ENCODE results near the gene NBPF14.
"Not testable (repeated sequence)": the region's sequence is repeated elsewhere in the genome, so short reads cannot be mapped to it uniquely, and the experiment has no call there.

Gene NBPF14, protein sequence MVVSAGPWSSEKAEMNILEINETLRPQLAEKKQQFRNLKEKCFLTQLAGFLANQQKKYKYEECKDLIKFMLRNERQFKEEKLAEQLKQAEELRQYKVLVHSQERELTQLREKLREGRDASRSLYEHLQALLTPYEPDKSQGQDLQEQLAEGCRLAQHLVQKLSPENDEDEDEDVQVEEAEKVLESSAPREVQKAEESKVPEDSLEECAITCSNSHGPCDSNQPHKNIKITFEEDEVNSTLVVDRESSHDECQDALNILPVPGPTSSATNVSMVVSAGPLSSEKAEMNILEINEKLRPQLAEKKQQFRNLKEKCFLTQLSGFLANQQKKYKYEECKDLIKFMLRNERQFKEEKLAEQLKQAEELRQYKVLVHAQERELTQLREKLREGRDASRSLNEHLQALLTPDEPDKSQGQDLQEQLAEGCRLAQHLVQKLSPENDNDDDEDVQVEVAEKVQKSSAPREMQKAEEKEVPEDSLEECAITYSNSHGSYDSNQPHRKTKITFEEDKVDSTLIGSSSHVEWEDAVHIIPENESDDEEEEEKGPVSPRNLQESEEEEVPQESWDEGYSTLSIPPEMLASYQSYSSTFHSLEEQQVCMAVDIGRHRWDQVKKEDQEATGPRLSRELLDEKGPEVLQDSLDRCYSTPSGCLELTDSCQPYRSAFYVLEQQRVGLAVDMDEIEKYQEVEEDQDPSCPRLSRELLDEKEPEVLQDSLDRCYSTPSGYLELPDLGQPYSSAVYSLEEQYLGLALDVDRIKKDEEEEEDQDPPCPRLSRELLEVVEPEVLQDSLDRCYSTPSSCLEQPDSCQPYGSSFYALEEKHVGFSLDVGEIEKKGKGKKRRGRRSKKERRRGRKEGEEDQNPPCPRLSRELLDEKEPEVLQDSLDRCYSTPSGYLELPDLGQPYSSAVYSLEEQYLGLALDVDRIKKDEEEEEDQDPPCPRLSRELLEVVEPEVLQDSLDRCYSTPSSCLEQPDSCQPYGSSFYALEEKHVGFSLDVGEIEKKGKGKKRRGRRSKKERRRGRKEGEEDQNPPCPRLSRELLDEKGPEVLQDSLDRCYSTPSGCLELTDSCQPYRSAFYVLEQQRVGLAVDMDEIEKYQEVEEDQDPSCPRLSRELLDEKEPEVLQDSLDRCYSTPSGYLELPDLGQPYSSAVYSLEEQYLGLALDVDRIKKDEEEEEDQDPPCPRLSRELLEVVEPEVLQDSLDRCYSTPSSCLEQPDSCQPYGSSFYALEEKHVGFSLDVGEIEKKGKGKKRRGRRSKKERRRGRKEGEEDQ (N-terminal part only)

DNA sequence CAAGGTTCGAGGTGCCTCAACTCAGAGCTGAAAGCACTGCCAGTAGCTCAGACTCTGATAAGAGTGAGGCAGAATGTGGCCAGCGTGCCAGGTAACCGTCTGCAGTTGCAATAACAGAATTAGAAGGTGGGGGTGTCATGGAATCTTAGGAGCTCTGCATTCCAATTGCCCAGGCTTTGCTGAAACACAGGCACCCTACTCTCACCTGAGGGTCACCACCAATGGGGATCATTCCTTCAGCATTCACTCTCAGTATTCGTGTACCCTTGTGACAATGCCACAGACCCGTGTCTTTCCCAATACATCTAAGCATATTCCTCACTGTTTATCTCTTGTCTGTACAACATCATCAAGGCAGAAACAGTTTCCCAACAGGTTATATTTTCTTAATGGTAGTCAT, at the start of gene NBPF14:
Gene NBPF14 (minus strand): TSS at position 101 of the 400 bp plus-strand sequence. CDS start 294 bp downstream, outside the sequence.
- H3K27me3 Mint-ChIP-seq, H3K36me3 Mint-ChIP-seq, CTCF ChIA-PET, H3K4me3 Mint-ChIP-seq, DNase-seq, H3K4me1 Mint-ChIP-seq, H3K9me3 Mint-ChIP-seq, H3K27ac Mint-ChIP-seq: not testable (repeated sequence)

DNA sequence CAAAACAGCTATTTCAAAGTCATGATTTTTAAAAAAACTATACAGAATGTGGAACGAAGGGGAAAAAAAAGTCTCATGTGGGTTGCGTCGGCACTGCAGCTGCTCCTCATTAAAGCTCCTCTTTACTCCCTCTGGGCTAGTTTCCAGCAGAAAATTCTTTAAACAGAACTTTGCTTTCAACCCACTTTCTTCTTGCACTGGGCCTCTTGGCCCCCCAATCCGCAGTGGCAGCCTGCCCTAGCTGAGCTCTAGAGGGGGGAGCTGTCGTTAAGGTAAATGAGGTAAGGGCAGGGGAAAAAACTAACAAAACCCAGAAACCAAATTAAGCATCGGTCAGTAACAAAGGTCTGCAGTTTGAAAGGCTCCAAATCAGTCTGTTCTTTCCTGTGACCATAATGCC, 29.6 kb upstream of the NBPF14 start:
- DNase-seq, H3K4me1 Mint-ChIP-seq, H3K27me3 Mint-ChIP-seq, H3K36me3 Mint-ChIP-seq, CTCF ChIA-PET, H3K9me3 Mint-ChIP-seq, H3K27ac Mint-ChIP-seq, H3K4me3 Mint-ChIP-seq: not testable (repeated sequence)

DNA sequence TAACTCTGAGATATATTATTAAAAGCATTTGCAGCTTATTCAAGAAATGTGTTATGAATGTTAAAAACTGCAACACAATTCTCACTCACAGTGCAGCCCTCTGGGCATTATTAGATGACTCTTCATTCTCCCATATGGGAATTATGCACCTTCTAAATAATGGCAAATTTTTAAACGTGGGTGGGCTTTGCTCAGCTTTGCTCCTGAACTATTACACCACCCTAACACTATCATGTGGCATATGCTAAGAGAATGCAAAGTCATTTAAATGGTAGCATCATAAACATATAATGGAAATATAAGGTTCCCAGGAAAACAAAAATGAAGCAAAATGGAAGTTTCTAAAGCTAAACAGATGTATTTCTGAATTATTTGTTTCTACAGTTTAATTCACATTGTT, 22.4 kb upstream of the NBPF14 start:
- H3K27me3 Mint-ChIP-seq, DNase-seq, H3K4me1 Mint-ChIP-seq, CTCF ChIA-PET, H3K4me3 Mint-ChIP-seq, H3K36me3 Mint-ChIP-seq, H3K9me3 Mint-ChIP-seq, H3K27ac Mint-ChIP-seq: not testable (repeated sequence)

DNA sequence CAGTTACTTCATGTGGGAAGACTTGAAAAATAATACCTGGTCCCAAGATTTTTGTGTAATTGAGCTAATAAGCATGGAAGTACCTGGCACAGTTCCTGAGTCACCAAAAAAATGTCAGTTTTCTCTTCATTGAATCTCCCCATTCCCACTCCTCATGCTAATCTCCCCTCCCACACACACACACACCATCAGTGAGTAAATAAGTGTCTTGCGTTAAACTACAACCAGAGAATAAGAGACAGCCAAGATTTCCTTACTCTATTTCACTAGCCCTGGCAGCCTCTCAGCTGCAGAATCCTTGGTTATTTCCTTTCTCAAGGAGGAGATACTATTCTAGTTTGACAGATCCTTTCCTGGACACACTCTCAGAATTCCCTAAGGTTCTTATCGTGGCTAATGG, 9.5 kb upstream of the NBPF14 start:
- not testable (repeated sequence) for H3K4me3 Mint-ChIP-seq, H3K4me1 Mint-ChIP-seq

DNA sequence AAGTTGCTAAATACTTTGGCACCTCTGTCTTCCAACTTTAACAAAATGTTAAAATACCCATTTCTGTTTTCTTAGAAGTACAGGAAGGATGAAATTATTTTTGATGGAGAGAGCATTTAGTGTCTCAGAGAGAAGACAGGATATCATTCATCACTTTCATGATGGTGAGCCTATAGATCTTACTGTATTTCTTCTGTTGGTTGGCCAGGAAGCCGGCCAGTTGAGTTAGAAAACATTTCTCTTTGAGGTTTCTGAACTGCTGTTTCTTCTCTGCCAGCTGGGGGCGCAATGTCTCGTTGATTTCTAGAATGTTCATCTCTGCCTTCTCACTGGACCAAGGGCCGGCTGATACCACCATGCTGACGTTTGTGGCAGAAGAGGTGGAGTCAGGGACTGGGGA, 451 bp downstream of the NBPF14 start:
- H3K36me3 Mint-ChIP-seq: not testable (repeated sequence)

More for the DNA sequence above, 9.5 kb upstream of the NBPF14 start:
- H3K27me3 Mint-ChIP-seq, CTCF ChIA-PET, DNase-seq, H3K9me3 Mint-ChIP-seq, H3K36me3 Mint-ChIP-seq: not testable (repeated sequence)
- peak overlapping the region; percentile 9 for H3K27ac Mint-ChIP-seq

DNA sequence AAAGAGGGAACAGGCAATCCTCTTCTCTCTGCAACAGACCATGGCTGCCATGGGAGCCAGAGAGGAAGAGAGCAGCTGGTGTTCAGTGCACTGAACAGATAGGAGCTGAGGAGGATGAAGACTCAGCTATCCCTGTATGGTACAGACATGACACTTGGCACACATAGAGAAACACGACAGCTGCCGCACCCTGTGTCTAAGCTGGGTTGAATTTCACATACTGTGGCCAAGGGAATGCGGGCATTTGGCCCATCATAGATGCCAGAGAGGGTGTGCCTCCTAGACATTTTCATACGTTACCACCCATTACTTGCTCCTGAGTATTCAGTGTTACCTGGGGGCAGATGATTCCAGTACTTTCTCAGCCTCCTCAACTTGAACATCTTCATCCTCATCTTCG, 4.7 kb downstream of the NBPF14 start:
- DNase-seq, H3K4me3 Mint-ChIP-seq, H3K27ac Mint-ChIP-seq, CTCF ChIA-PET, H3K27me3 Mint-ChIP-seq, H3K36me3 Mint-ChIP-seq, H3K9me3 Mint-ChIP-seq, H3K4me1 Mint-ChIP-seq: not testable (repeated sequence)

More for the DNA sequence above, 451 bp downstream of the NBPF14 start:
- H3K27me3 Mint-ChIP-seq, CTCF ChIA-PET, H3K27ac Mint-ChIP-seq, H3K4me3 Mint-ChIP-seq, H3K9me3 Mint-ChIP-seq, DNase-seq, H3K4me1 Mint-ChIP-seq: not testable (repeated sequence)

DNA sequence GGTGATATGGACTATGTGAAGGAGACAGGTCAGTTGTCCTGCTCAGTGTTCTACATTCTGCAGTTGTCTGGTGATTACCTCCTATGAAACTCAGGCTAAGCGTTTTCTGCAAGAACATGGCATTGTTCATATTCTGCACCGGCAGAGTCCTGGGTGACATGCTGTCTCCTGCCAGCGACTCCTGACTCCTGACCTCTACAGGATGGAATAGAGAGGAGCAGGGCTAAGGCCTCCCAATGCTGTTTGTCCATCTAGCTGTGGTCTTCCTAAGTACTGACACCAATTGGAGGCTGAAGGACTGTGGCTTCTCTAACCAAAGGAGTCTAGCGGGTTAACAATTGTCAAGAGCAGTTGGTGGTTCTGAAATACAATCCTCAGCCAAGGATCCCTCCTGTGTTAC, 63.7 kb downstream of the NBPF14 start:
- H3K27me3 Mint-ChIP-seq, DNase-seq, CTCF ChIA-PET, H3K4me1 Mint-ChIP-seq, H3K36me3 Mint-ChIP-seq, H3K4me3 Mint-ChIP-seq, H3K27ac Mint-ChIP-seq, H3K9me3 Mint-ChIP-seq: not testable (repeated sequence)

DNA sequence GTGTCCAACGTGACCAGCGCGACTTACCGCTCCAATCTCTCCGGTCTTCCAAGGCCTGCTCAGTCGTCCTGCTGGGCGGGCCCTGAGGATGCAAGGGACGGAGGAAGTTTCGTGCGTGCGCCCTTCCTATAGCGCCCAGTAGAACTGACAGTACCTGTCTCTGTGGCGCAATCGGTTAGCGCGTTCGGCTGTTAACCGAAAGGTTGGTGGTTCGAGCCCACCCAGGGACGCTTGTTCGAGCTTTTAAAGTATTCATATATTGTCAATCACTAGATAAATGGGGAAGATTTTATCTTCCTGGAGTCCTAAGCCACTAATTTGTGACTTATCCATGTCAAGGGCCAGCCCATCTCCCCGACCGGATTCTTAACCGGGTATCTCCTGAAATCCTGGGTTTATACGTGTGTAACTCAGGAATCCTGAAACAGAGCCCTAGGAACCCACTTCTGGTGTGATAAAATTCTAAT, 66.7 kb downstream of the NBPF14 start:
- CTCF ChIA-PET, H3K36me3 Mint-ChIP-seq, H3K9me3 Mint-ChIP-seq, H3K4me1 Mint-ChIP-seq, H3K27me3 Mint-ChIP-seq: not testable (repeated sequence)
- DNase-seq: peak; percentile 69
- H3K27ac Mint-ChIP-seq: peak overlapping the region; percentile 83
- peak overlapping the region; percentile 72 for H3K4me3 Mint-ChIP-seq

DNA sequence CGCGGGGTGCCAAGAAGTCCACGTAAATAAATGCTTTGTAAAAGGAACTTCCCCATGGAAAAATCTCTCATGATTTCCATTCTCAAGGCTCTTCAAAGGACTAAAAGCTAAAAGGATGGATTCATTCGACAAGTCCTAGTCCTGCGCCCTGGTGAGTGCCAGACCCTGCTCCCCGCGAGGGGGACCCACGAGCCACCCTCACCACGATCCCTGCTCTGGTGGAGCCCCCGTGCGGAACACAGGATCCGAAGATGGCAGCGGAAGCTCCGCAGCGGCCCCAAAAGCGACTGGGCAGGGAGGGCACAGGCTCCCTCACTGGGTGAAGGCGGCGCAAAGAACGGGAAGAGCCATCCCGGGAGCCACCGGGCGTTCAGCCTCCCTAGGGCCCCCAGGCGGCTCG, 67.2 kb downstream of the NBPF14 start:
- H3K27ac Mint-ChIP-seq, DNase-seq, H3K36me3 Mint-ChIP-seq, H3K4me1 Mint-ChIP-seq, H3K27me3 Mint-ChIP-seq, H3K9me3 Mint-ChIP-seq, CTCF ChIA-PET: not testable (repeated sequence)
- H3K4me3 Mint-ChIP-seq: peak overlapping the region; percentile 72

DNA sequence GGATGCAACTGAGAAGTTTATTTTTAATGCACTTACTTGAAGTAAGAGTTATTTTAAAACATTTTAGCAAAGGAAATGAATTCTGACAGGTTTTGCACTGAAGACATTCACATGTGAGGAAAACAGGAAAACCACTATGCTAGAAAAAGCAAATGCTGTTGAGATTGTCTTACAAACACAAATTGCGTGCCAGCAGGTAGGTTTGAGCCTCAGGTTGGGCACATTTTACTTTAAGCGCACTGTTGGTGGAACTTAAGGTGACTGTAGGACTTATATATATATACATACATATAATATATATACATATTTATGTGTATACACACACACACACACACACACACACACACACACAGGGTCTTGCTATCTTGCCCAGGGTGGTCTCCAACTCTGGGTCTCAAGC, 69.2 kb downstream of the NBPF14 start:
- H3K27me3 Mint-ChIP-seq, H3K9me3 Mint-ChIP-seq, CTCF ChIA-PET, H3K36me3 Mint-ChIP-seq, H3K4me1 Mint-ChIP-seq, H3K4me3 Mint-ChIP-seq, H3K27ac Mint-ChIP-seq: not testable (repeated sequence)
- DNase-seq: peak; percentile 24

DNA sequence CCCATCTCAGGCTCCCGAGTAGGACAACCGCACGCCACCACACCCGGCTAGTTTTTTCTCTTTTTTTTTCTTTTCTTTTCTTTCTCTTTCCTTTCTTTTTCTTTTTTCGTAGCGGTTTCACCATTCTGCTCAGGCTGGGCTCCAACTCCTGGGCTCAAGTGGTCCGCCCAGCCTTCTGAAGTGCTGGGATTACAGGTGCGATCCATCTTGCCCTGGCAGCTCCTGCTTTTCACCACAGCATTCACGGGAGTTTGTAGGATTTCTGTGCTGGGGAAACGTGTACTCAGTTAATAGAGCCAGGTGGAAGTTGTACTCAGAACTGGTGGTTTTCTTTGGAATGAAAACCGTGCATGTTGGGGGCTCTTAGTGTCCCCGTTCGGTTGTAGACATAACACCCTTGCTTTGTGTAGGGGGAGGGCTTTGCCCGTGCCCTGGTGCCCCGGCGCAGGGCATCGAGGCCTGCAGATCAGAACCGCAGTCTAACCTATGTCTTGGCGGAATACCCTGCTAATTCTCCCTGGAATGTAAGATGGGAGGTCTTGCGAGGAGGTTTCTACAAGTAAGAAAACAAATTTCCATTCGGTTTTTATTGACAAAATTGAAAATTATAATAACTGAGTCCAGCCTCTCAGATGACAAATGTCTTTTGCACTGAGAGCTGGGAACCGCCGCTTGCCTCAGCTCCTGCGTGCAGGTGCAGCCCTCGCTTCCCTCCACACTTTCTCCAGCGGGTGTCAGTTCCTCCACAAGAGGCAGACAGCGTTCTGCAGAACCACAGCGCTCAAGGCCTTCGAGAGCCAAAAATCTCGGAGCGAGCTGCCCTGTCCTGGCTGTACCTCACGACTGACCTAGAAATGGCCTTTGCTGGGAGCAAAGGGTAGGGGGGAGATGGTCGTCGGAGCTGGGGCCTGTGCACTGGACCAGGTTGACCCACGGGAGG, 72.3 kb downstream of the NBPF14 start:
- not testable (repeated sequence) for H3K27me3 Mint-ChIP-seq, H3K36me3 Mint-ChIP-seq, H3K9me3 Mint-ChIP-seq, DNase-seq, H3K4me1 Mint-ChIP-seq
- peak overlapping the region; percentile 97 for H3K27ac Mint-ChIP-seq
- CTCF ChIA-PET: interaction anchor here (1.3 kb wide), 1 partner anchor 152 kb away, joined by 3 read pairs; no protein-coding TSS in a partner anchor
- peak overlapping the region; percentile 91 for H3K4me3 Mint-ChIP-seq

DNA sequence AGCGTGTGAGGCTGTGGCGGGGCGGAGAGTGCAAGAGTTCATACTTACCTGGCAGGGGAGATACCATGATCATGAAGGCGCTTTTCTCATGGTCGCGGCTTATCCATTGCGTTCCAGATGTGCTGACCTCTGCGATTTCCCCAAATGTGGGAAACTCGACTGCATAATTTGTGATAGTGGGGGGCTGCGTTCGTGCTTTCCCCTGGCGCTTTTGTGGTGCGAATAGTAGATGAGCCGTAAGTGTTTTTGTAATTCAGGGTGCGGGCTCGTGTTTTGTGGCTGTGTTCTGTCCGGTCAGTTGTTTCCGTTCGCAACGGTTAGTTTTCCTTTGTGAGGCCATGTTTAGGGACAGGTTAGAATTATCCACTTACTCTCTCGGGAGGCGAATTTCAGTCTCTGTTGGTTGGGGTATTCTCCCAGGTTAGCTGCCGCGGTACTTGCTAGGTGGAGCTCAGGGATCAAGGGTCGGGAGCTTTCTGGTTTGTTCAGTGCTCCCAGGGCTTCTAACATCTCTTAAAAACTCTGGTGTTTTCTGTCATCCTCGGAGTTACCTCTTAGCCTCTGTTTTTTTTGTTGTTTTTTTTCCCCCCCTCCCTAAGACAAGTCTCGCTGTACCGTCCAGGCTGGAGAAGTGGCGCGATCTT, 73.1 kb downstream of the NBPF14 start:
- H3K4me3 Mint-ChIP-seq: peak overlapping the region; percentile 91
- not testable (repeated sequence) for H3K4me1 Mint-ChIP-seq, H3K9me3 Mint-ChIP-seq, H3K36me3 Mint-ChIP-seq, H3K27me3 Mint-ChIP-seq
- H3K27ac Mint-ChIP-seq: peak overlapping the region; percentile 97
- DNase-seq: peak; percentile 92
- CTCF ChIA-PET: interaction anchor here (1.3 kb wide), 1 partner anchor 151 kb away, joined by 3 read pairs; no protein-coding TSS in a partner anchor

DNA sequence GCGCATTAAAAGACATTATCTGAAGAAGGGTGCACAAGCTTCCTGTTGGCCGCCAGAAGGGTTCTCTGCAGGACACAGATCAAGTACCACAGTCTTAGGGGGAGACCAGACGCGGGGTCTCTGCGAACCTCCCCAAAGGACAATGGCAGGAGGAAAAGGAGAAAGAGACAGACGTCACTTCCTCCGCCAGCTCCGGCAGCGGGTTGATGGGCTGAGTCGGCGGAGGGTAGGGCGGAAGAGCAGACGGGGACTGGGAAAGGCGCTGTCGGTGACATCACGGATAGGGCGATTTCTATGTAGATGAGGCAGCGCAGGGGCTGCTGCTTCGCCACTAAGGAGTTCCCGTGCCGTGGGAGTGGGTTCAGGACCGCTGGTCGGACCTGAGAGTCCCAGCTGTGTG, 73.7 kb downstream of the NBPF14 start:
- H3K27ac Mint-ChIP-seq: peak overlapping the region; percentile 97
- DNase-seq: peak; percentile 88
- not testable (repeated sequence) for H3K36me3 Mint-ChIP-seq, H3K27me3 Mint-ChIP-seq, H3K4me1 Mint-ChIP-seq, H3K9me3 Mint-ChIP-seq
- H3K4me3 Mint-ChIP-seq: peak overlapping the region; percentile 91
- CTCF ChIA-PET: interaction anchor here (1.3 kb wide), 1 partner anchor 151 kb away, joined by 3 read pairs; no protein-coding TSS in a partner anchor

Measured in activated naive CD4-positive, alpha-beta T cell treated with anti-CD3 and anti-CD28 coated beads, Interleukin-2, amount 10 ng/mL, durations not matched to agents 7 days and 5 days (primary cell).